Pons (tissue), 1 donor: ENCODE data around the gene THUMPD1.
"Not testable (repeated sequence)": the region's sequence is repeated elsewhere in the genome, so short reads cannot be mapped to it uniquely, and the experiment has no call there.

Experiments
- DNase-seq: peaks from one replicate; pipeline ENCODE4 v3.0.0-alpha.2; 2016; ENCODE audit warnings: low spot score

The THUMPD1 gene

DNA sequence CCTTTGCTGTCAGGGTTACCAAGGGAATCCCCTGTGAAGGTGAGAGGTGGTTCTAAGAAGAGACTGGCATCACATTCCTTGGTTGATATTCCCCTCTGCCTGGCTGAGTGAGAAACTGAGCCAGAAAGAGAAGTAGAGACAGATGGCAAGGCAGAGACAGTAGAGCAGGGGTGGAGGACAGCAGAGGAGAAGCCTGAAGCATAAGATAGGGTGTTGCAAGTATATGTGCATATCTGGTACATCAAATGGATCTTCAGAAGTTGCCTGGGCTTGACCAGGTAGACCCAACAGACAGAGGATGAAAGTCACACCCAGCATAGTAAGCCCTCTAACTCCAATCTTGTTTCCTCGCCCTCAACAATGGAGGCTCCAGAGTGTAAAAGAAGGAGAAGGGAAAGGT, 7.9 kb upstream of the THUMPD1 start:
- DNase-seq: no peak

GRCh38 chr16:20747030-20747816, 5.6 kb upstream of the THUMPD1 start:
- no peak for DNase-seq

GRCh38 chr16:20746461-20746860, 4.8 kb upstream of the THUMPD1 start:
- DNase-seq: no peak

DNA sequence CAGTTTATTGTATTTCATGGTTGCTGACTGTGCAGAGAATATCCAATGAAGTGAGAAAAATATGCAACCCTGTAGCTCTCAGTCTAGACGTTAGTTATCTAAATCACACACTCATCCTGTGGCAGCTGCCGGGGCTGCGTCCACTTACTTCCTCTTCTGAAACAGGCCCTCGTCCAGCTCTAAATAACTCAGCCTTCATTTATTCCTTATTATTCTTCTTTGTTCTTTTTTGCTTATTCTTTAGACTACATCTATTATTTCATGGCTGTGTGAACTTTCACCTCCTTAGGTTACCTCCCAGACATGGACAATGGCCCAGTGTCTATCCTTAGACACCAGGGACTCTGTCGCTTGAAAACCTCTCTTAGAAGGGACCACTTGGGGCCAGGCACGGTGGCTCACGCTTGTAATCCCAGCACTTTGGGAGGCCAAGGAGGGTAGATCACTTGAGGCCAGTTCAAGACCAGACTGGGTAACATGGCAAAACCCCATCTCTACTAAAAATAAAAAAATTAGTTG, 3.4 kb upstream of the THUMPD1 start:
- DNase-seq: no peak

- DNase-seq: no peak
These were observed 2.0 kb upstream of the THUMPD1 start for GRCh38 chr16:20743591-20743990.

GRCh38 chr16:20740901-20741521, 607 bp downstream of the THUMPD1 start:
- DNase-seq: peak; percentile 76

DNA sequence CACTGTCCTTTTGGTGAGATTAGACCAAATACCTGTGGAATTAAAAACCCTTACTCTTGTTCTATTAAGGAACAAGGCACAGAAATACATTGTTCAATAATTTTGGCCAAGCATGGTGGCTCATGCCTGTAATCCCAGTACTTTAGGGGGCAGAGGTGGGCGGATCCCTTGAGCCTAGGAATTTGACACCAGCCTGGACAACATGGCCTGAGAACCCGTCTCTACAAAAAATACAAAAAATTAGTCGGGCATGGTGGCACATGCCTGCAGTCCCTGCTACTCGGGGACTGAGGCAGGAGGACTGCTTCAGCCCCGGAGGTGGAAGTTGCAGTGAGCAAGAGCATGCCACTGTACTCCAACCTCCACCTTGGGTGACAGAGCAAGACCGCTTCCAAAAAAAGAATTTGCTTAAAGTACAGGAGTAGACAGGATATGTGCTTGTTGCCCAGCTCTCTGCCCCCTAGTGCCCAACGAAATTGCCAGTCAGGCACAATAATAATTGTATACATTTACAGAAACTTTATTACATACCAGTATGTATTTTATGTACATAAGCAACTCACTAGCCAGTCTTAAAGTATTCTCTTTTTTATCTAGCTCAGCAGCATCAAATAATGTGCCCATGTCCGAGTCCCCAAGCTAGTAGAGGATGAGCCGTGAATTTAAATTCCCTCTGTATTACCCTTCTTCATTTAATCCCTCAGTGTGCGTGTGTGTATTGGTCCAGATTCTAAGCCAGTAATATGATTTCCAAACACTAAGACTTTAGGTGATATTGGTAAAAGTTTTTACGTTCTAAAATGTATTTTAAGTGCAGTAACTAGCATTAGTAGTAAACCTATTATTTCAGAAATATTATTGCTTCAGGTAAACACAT, 1.4 kb downstream of the THUMPD1 start:
- no peak for DNase-seq

DNA sequence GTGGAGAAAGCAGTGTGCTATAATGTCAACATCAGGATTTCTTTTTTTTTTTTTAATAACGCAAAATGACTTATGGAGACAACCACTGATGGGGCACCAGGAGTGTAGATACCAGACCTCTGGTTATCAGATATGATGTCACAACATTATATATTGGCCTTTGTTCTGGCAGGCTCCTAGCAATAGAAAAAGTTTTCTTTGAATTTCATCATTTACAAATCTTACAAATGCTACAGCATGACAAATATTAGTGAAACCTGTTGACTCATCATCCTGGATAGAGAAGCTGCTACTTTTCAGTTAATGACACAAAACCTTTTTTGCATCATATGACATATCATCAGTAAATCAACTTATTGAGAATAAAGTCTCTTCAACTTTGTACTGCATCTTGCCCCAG, 6.1 kb downstream of the THUMPD1 start:
- DNase-seq: no peak

- DNase-seq: no peak
These were observed 6.8 kb downstream of the THUMPD1 start for GRCh38 chr16:20734782-20735181.

DNA sequence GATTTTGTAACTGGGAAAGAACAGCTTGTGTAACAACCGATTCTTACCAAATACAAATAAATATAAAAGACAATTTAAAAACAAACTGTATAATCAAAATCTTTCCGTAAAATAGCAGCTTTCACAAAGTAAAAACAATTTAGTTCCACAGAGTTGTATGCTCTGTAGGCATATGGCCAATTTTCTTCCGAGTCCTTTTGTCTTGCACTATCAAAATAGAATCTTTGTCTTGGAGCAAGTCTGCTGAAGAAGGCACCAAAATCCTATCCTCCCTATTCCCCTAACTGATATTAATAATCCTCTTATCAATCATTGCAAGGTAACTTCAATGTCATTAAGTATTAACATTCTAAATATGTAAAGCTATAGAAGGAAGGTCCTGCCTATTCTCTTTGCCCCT, 7.6 kb downstream of the THUMPD1 start:
- peak; percentile 50 for DNase-seq

- DNase-seq: no peak
These were observed 12.5 kb downstream of the THUMPD1 start for GRCh38 chr16:20729141-20729540.

- DNase-seq: no peak
These were observed 14.4 kb downstream of the THUMPD1 start for GRCh38 chr16:20727181-20727580.

GRCh38 chr16:20726661-20727060, 15.0 kb downstream of the THUMPD1 start:
- DNase-seq: no peak

- DNase-seq: no peak
These were observed 21.4 kb downstream of the THUMPD1 start for GRCh38 chr16:20720251-20720650.

- not testable (repeated sequence) for DNase-seq
These were observed 23.9 kb downstream of the THUMPD1 start for GRCh38 chr16:20717718-20718117.

- DNase-seq: no peak
These were observed 30.2 kb downstream of the THUMPD1 start for GRCh38 chr16:20711277-20711911.

GRCh38 chr16:20708129-20708528, 33.5 kb downstream of the THUMPD1 start:
- DNase-seq: not testable (repeated sequence)

GRCh38 chr16:20707461-20707860, 34.2 kb downstream of the THUMPD1 start:
- DNase-seq: no peak

DNA sequence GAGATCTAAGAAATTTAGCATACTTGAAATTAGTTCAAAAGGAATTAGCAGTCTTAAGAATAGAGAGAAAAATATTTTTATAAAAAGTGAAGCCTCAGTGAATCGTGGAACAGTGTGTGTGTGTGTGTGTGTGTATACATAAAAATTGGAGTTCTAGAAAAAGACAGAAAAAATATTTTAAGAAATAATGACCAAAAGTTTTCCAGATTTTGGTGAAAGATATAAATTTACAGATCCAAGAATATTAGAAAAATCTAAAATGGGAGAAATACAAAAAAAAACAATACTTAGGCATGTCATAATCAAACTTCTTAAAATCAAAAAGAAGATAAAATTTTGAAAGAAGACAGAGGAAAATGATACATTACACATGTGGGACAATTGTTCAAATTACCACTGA, 35.6 kb downstream of the THUMPD1 start:
- not testable (repeated sequence) for DNase-seq

DNA sequence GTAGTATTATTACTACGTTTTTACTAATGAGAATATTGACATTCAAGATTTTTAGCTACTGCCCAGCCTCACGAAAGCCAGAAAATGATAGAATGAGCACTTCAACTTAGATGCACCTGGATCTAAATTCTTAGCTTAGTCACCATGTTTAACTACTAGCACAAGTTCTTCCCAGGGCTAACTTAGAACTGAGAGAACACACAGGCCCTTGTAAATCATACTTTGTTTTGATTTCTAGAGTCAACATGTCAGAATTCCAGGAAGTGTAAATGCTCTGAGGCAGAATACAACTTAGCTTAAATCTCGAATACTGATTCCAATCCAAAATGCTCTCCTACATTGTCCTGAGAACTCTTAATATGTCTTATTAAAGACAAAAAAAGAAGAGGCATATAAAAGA, 37.3 kb downstream of the THUMPD1 start:
- DNase-seq: no peak

- DNase-seq: not testable (repeated sequence)
These were observed 39.9 kb downstream of the THUMPD1 start for GRCh38 chr16:20701692-20702091.

DNA sequence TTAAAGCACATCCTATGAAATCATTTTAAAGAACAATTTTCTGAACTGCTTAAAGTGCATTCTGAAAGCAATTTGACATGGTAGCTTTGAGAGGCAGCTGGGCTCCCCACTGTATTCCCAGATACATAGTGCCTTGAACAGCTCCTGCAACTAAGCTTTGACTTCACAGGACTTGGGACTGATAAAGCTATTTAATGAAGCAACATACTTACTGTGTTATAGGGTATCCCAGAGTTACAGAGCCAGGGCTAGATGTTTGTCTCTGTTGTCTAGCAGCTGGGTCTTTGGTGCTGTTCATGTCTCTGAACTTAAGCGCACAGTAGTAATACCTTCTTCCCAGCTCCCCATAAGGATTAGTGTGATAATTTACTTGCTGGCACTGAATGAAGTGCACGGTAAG, 45.0 kb downstream of the THUMPD1 start:
- DNase-seq: no peak
